Mesendoderm (in vitro differentiated cells): Measurements from ENCODE around the gene WDR54.

Experiments used
- DNase-seq: peaks from one replicate; pipeline ENCODE4 v3.0.0; 2013
- H2AK5ac ChIP-seq: 2 replicates; pipeline ENCODE4 v1.6.1; 2013; ENCODE audit warnings: low read length, inconsistent platforms
- H2BK120ac ChIP-seq: 2 replicates; pipeline ENCODE4 v1.6.1; 2013; ENCODE audit warnings: low read depth, mild to moderate bottlenecking, low read length, moderate library complexity, mixed read lengths
- H2BK15ac ChIP-seq: replicated peaks from 2 replicates; pipeline ENCODE4 v1.6.1; 2013; ENCODE audit warnings: low read depth, mild to moderate bottlenecking, moderate library complexity
- H2BK5ac ChIP-seq: 2 replicates; pipeline ENCODE4 v1.6.1; 2013; ENCODE audit warnings: low read length, inconsistent platforms
- H3K18ac ChIP-seq: 2 replicates; pipeline ENCODE4 v1.6.1; 2013; ENCODE audit warnings: mild to moderate bottlenecking, low read length, mixed read lengths
- H3K23ac ChIP-seq: one replicate; pipeline ENCODE4 v1.6.1; 2013; ENCODE audit warnings: low read length
- H3K27ac ChIP-seq: 2 replicates; pipeline ENCODE4 v1.5.1; 2013; ENCODE audit warnings: low read depth, mild to moderate bottlenecking, inconsistent platforms, low read length, moderate library complexity
- H3K27me3 ChIP-seq: 2 replicates; pipeline ENCODE4 v1.6.1; 2013; ENCODE audit warnings: low read length, control low read depth, mild to moderate bottlenecking, inconsistent platforms; ENCODE audit not compliant: insufficient read depth, poor library complexity
- H3K36me3 ChIP-seq: 2 replicates; pipeline ENCODE4 v1.6.1; 2013; ENCODE audit warnings: low read length, inconsistent platforms; ENCODE audit not compliant: control insufficient read depth, insufficient read depth
- H3K4ac ChIP-seq: one replicate; pipeline ENCODE4 v1.6.1; 2013; ENCODE audit warnings: low read depth, mild to moderate bottlenecking, low read length, moderate library complexity
- H3K4me1 ChIP-seq: 2 replicates; pipeline ENCODE4 v1.6.1; 2013; ENCODE audit warnings: low read depth, low read length, inconsistent platforms; ENCODE audit not compliant: control insufficient read depth
- H3K4me2 ChIP-seq: 2 replicates; pipeline ENCODE4 v1.6.1; 2013; ENCODE audit warnings: low read length
- H3K4me3 ChIP-seq: 2 replicates; pipeline ENCODE4 v1.5.1; 2013; ENCODE audit warnings: mild to moderate bottlenecking, low read length
- H3K56ac ChIP-seq: one replicate; pipeline ENCODE4 v1.6.1; 2013; ENCODE audit warnings: low read length
- H3K79me1 ChIP-seq: 2 replicates; pipeline ENCODE4 v1.6.1; 2013; ENCODE audit warnings: low read length, inconsistent platforms
- H3K79me2 ChIP-seq: 2 replicates; pipeline ENCODE4 v1.6.1; 2013; ENCODE audit warnings: mild to moderate bottlenecking, low read length; ENCODE audit not compliant: control insufficient read depth, insufficient read depth
- H3K9ac ChIP-seq: 2 replicates; pipeline ENCODE4 v1.6.1; 2013; ENCODE audit warnings: low read length, inconsistent platforms
- H4K5ac ChIP-seq: one replicate; pipeline ENCODE4 v1.6.1; 2013; ENCODE audit warnings: low read length
- H4K8ac ChIP-seq: one replicate; pipeline ENCODE4 v1.6.1; 2013; ENCODE audit warnings: low read depth, mild to moderate bottlenecking, control low read depth, low read length, moderate library complexity
- WGBS: extraction: QIAGEN DNeasy Blood & Tissue Kit; methylation state at CpG from one replicate; pipeline ENCODE4 v1.1.7; 2013; ENCODE audit warnings: low lambda C conversion rate, missing lambda C conversion rate; ENCODE audit not compliant: insufficient coverage; ENCODE audit errors: extremely low coverage; 5-methylcytosine and 5-hydroxymethylcytosine counted together

The WDR54 gene

DNA sequence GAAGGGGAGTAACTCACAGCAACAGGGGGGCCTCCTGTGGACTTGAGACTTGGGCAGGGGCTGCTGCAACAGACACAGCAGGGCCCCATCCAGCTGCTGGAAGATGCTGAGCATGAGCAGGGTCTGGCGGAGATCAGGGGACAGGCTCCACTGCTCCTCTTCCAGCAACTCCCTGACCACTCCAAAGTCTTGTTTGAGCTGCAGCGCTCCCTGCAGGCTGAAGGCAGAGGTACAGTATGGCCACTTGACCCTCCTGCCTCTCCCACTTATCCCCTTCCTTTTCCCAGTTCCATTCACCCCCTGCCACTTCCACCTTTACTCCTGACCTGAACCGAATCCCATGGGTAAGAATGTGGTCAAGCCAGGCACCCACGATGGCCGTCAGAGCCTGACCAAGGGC, 53.4 kb downstream of the WDR54 start:
- no peak overlapping the region for H3K27ac ChIP-seq
- H3K4me1 ChIP-seq: no peaks in the 10 kb centered on the region
- H3K36me3 ChIP-seq: peaks cover 5% of the 10 kb centered on the region
- H3K27me3 ChIP-seq: no peaks in the 10 kb centered on the region
- no peaks in the 10 kb centered on the region for H3K79me1 ChIP-seq
- peak; percentile 39 for DNase-seq
- H3K23ac ChIP-seq: no peak overlapping the region
- H4K5ac ChIP-seq: no peak overlapping the region
- no peak overlapping the region for H2BK5ac ChIP-seq
- no peaks in the 10 kb centered on the region for H3K79me2 ChIP-seq
- no peak overlapping the region for H3K18ac ChIP-seq
- H3K9ac ChIP-seq: no peak overlapping the region
- H2BK15ac ChIP-seq: no peak overlapping the region
- H2AK5ac ChIP-seq: no peak overlapping the region
- H2BK120ac ChIP-seq: no peak overlapping the region
- H3K4me2 ChIP-seq: no peak overlapping the region
- H3K4ac ChIP-seq: no peak overlapping the region
- H3K56ac ChIP-seq: no peak overlapping the region
- no CpG with 5 or more reads among the region's 5 CpGs for WGBS
- no peak overlapping the region for H3K4me3 ChIP-seq
- H4K8ac ChIP-seq: no peak overlapping the region
